H1 (cell line): ENCODE measurements around the gene SV2A. TPM values are rescaled to one million over a fixed set of nuclear protein-coding genes. Genes with fewer than 3 reads are reported as not detected.

Experiments
- CHD7 ChIP-seq: fragments of 300-600 bp; sonication (generic); IDR thresholded peaks from 2 replicates; pipeline ENCODE4 v1.7.1; 2012; ENCODE audit warnings: low read length, moderate library complexity, mild to moderate bottlenecking, inconsistent platforms; ENCODE audit not compliant: insufficient replicate concordance
- HDAC2 ChIP-seq, 2 experiments: fragments of 300-600 bp in 1 of 2; sonication (generic) in 1 of 2; IDR thresholded peaks; 2 replicates each; pipeline ENCODE4 v1.6.1; 2011 to 2012; ENCODE audit warnings: low read depth in 2 of 2, low read length in 2 of 2, mild to moderate bottlenecking in 2 of 2, moderate library complexity in 2 of 2, borderline replicate concordance in 1 of 2, inconsistent platforms in 1 of 2
- KDM1A ChIP-seq: fragments of 200-600, 300-600 bp; sonication (generic); IDR thresholded peaks from 2 replicates; pipeline ENCODE4 v1.7.1; 2016; ENCODE audit warnings: mild to moderate bottlenecking, low read length, borderline replicate concordance
- RBBP5 ChIP-seq: IDR thresholded peaks from 2 replicates; pipeline ENCODE4 v1.7.1; 2012; ENCODE audit warnings: low read depth, mild to moderate bottlenecking, inconsistent platforms, low read length, moderate library complexity, borderline replicate concordance
- polyA plus RNA-seq, 7 experiments: library from polyadenylated mRNA; depleted of rRNA in 3 of 7; stranded (reverse) in 5 of 7; unstranded in 2 of 7; fragments of >200 nt in 5 of 7; fragments of 200-250 nt in 2 of 7; gene quantifications; 1 replicate in 5 of 7; 2 replicates in 1 of 7; 4 replicates in 1 of 7; pipeline versions ENCODE4 v1.2.1 to v1.2.3, GENCODE V29; 2011 to 2013; ENCODE audit warnings: missing spikeins in 2 of 7, mixed read lengths in 2 of 7
- total RNA-seq: library from RNA; stranded (reverse); fragmentation: NEBNext Ultra II Directional; extraction: Animal tissue kit (Norgen Biotek cat#: 25700); gene quantifications from 2 replicates; pipeline ENCODE4 v1.2.1, GENCODE V29; 2021

Gene SV2A
- total and polyA plus RNA-seq, 2 of the 8 experiments (the other 6 are each of a cell fraction or from before 2014, with no cell fraction given) = 41.8 to 51.8 TPM

GRCh38 chr1:149967041-149967440 is 49.4 kb upstream of the SV2A start (continued):
- TF ChIP-seq CHD7 (no peak), KDM1A (no peak), HDAC2 (IDR thresholded peaks at IDR 0.05; ENCODE audit: borderline replicate concordance in 1 of 2, low read depth in 2 of 2, low read length in 2 of 2) (no peak), RBBP5 (no peak)
